Osteoblast (primary cell): Measurements from ENCODE around the gene GFOD2. TPM values are rescaled to one million over a fixed set of nuclear protein-coding genes. Genes with fewer than 3 reads are reported as not detected.

ENCODE experiments used
- DNase-seq: peaks from one replicate; pipeline ENCODE4 v3.0.0; 2011; ENCODE audit warnings: low spot score, mixed read lengths; ENCODE audit not compliant: insufficient read length; ENCODE audit errors: missing footprints
- H2AFZ ChIP-seq: 2 replicates; pipeline ENCODE4 v1.6.0; 2011; ENCODE audit warnings: mild to moderate bottlenecking, low read length
- H3K27ac ChIP-seq: 2 replicates; pipeline ENCODE4 v1.5.1; 2011; ENCODE audit warnings: mild to moderate bottlenecking, low read depth, low read length, moderate library complexity
- H3K27me3 ChIP-seq: 2 replicates; pipeline ENCODE4 v1.6.0; 2012; ENCODE audit warnings: mild to moderate bottlenecking, control low read depth, inconsistent platforms, low read length, moderate library complexity; ENCODE audit not compliant: insufficient read depth
- H3K36me3 ChIP-seq: 2 replicates; pipeline ENCODE4 v1.5.1; 2011; ENCODE audit warnings: mild to moderate bottlenecking, low read length, control low read depth, moderate library complexity; ENCODE audit not compliant: insufficient read depth
- H3K4me1 ChIP-seq: 2 replicates; pipeline ENCODE4 v1.5.1; 2011; ENCODE audit warnings: mild to moderate bottlenecking, low read length, control low read depth, moderate library complexity; ENCODE audit not compliant: insufficient read depth
- H3K4me2 ChIP-seq: 2 replicates; pipeline ENCODE4 v1.6.0; 2011; ENCODE audit warnings: mild to moderate bottlenecking, low read length; ENCODE audit not compliant: insufficient read depth
- H3K4me3 ChIP-seq: fragments of 200-600 bp; sonication (generic); 3 replicates; pipeline ENCODE4 v1.5.1; 2012; ENCODE audit warnings: mild to moderate bottlenecking, low read length, inconsistent platforms; ENCODE audit not compliant: insufficient read depth
- H3K79me2 ChIP-seq: 2 replicates; pipeline ENCODE4 v1.6.0; 2012; ENCODE audit warnings: mild to moderate bottlenecking, low read length, control low read depth, inconsistent platforms; ENCODE audit not compliant: insufficient read depth
- H3K9me3 ChIP-seq: 2 replicates; pipeline ENCODE4 v1.5.1; 2011; ENCODE audit warnings: low read depth, low read length, control low read depth
- H4K20me1 ChIP-seq: 2 replicates; pipeline ENCODE4 v1.6.0; 2012; ENCODE audit warnings: mild to moderate bottlenecking, low read length, control low read depth; ENCODE audit not compliant: insufficient read depth
- total RNA-seq: library from RNA; depleted of rRNA; stranded (reverse); fragments of >200 nt; gene quantifications from 2 replicates; pipeline ENCODE4 v1.2.3, GENCODE V29; 2012
- TF ChIP-seq, protein P1 (sequence below): IDR thresholded peaks from 2 replicates; pipeline ENCODE4 v1.5.1; 2011; ENCODE audit warnings: mild to moderate bottlenecking, low read depth, low read length, moderate library complexity; ENCODE audit errors: extremely low read depth

Gene GFOD2
- total RNA-seq, 1 donor = 15.9 TPM

DNA sequence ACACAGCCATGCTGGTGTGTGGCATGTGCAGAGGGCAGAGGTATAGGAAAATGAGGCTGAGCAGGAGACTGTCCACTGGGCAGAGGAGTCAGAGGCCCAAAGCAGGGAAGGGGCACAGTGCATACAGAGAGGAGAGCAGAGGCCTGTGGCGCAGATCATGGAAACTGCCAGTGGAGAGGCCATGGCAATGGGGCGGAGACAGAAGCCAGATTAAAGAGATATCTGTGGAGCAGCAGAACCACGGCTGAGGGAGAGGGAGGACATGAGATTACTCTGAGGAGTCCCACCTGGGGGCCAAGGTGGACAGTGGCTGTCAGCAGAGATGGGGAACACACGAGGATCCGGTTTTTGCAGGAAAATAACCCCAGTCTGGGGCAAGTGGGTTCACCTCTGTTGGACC is 44.0 kb upstream of the GFOD2 start:
- Histone ChIP-seq H3K4me3 (no peak overlapping the region), H3K27ac (no peak overlapping the region), H3K36me3 (no peaks in the 10 kb centered on the region), H3K27me3 (no peaks in the 10 kb centered on the region), H3K9me3 (no peaks in the 10 kb centered on the region), H3K4me2 (no peak overlapping the region), H2AFZ (no peak overlapping the region), H3K79me2 (no peaks in the 10 kb centered on the region), H4K20me1 (peaks cover 5% of the 10 kb centered on the region), H3K4me1 (no peaks in the 10 kb centered on the region)
- TF ChIP-seq, protein P1, sequence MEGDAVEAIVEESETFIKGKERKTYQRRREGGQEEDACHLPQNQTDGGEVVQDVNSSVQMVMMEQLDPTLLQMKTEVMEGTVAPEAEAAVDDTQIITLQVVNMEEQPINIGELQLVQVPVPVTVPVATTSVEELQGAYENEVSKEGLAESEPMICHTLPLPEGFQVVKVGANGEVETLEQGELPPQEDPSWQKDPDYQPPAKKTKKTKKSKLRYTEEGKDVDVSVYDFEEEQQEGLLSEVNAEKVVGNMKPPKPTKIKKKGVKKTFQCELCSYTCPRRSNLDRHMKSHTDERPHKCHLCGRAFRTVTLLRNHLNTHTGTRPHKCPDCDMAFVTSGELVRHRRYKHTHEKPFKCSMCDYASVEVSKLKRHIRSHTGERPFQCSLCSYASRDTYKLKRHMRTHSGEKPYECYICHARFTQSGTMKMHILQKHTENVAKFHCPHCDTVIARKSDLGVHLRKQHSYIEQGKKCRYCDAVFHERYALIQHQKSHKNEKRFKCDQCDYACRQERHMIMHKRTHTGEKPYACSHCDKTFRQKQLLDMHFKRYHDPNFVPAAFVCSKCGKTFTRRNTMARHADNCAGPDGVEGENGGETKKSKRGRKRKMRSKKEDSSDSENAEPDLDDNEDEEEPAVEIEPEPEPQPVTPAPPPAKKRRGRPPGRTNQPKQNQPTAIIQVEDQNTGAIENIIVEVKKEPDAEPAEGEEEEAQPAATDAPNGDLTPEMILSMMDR = no peak
- no peak for DNase-seq

DNA sequence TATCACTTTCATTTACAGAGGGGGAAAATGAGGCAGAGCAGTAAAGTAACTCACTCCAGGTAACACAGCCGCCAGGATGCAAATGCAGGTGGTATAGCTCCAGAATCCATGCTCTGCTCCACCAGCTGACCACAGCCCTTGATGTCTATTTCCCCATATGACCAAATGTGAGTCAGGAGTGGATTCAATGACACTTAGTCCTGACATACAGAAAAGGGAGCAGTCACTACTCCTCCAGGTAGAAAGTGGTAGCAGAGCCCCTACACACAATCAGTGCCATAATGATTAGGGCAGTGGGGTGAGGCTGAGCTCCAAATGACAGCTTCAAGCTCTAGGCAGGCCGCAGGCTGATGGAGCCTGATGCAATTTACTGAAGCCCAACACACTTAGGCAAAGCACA is 43.3 kb upstream of the GFOD2 start:
- Histone ChIP-seq H3K79me2 (no peaks in the 10 kb centered on the region), H2AFZ (no peak overlapping the region), H3K27ac (no peak overlapping the region), H3K27me3 (no peaks in the 10 kb centered on the region), H3K4me1 (no peaks in the 10 kb centered on the region), H3K4me2 (no peak overlapping the region), H3K9me3 (no peaks in the 10 kb centered on the region), H3K36me3 (no peaks in the 10 kb centered on the region), H3K4me3 (no peak overlapping the region), H4K20me1 (peaks cover 8% of the 10 kb centered on the region)
- DNase-seq = no peak
- TF ChIP-seq, protein P1 = no peak

DNA sequence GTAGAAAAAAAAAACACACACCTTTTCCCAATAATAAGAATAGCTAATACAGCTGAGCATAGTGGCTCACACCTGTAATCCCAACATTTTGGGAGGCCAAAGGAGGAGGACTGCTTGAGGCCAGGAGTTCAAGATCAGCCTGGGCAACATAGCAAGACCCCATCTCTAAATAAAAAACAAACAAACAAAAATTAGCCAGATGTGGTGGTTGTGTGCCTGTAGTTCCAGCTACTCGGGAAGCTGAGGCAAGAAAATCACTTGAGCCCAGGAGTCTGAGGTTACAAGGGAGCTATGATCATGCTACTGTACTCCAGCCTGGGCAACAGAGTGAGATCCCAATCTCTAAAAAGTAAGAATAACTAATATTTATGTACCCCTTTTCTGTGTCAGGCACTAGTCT is 42.8 kb upstream of the GFOD2 start:
- Histone ChIP-seq H4K20me1 (peaks cover 8% of the 10 kb centered on the region), H3K27ac (no peak overlapping the region), H3K79me2 (no peaks in the 10 kb centered on the region), H3K4me2 (no peak overlapping the region), H3K9me3 (no peaks in the 10 kb centered on the region), H3K27me3 (no peaks in the 10 kb centered on the region), H3K4me1 (no peaks in the 10 kb centered on the region), H3K4me3 (no peak overlapping the region), H2AFZ (no peak overlapping the region), H3K36me3 (no peaks in the 10 kb centered on the region)
- TF ChIP-seq, protein P1 = no peak
- no peak for DNase-seq

DNA sequence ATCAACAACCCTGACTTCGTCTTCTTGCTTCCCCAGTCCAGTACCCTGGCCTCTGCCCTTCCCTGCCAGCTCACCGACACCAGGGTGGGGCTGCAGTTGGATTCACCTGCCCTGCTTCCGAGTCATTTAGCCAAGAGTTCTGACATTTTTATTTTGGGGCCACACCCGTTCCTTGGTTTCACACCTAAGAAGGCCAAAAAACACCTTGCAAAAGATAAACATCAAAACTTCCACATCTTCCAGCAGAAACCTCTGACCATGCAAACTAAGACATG is 41.8 kb upstream of the GFOD2 start:
- Histone ChIP-seq H3K36me3 (no peaks in the 10 kb centered on the region), H3K4me2 (no peak overlapping the region), H3K4me3 (no peak overlapping the region), H3K79me2 (no peaks in the 10 kb centered on the region), H4K20me1 (peaks cover 8% of the 10 kb centered on the region), H3K4me1 (no peaks in the 10 kb centered on the region), H2AFZ (no peak overlapping the region), H3K27ac (no peak overlapping the region), H3K27me3 (no peaks in the 10 kb centered on the region), H3K9me3 (no peaks in the 10 kb centered on the region)
- TF ChIP-seq, protein P1 = no peak
- no peak for DNase-seq
